Testis (tissue), 3 donors: ENCODE measurements around the gene PSD4. TPM values are rescaled to one million over a fixed set of nuclear protein-coding genes. Genes with fewer than 3 reads are reported as not detected.
A peak's percentile ranks its signal among the peaks of the same experiment; 100 is the strongest.

Experiments
- DNase-seq: peaks from one replicate; pipeline ENCODE4 v3.0.0-alpha.2; 2019
- H3K27ac ChIP-seq, 2 donors: fragments of 200-600 bp; sonication (generic); one replicate each; pipeline ENCODE4 v1.5.1; 2019
- H3K27me3 ChIP-seq: fragments of 200-600 bp; sonication (generic); one replicate; pipeline ENCODE4 v1.5.1; 2019
- H3K36me3 ChIP-seq: fragments of 200-600 bp; sonication (generic); one replicate; pipeline ENCODE4 v1.5.1; 2017; ENCODE audit warnings: low read depth; ENCODE audit errors: missing control alignments
- H3K4me1 ChIP-seq: fragments of 200-600 bp; sonication (generic); one replicate; pipeline ENCODE4 v1.5.1; 2019
- H3K4me3 ChIP-seq, 2 donors: fragments of 200-600 bp; sonication (generic); one replicate each; pipeline ENCODE4 v1.5.1; 2017 to 2019
- H3K9me3 ChIP-seq: fragments of 200-600 bp; sonication (generic); one replicate; pipeline ENCODE4 v1.5.1; 2017
- POLR2A ChIP-seq: fragments of 450-650 bp; IDR thresholded peaks from one replicate; pipeline ENCODE4 v1.6.1; 2017; ENCODE audit warnings: antibody characterized with exemption, mild to moderate bottlenecking, moderate library complexity
- WGBS, 2 donors: methylation state at CpG; one replicate each; pipeline ENCODE4 v1.1.5; 2018; 5-methylcytosine and 5-hydroxymethylcytosine counted together
- intact Hi-C: fragments of 100-400 bp; cut with DNase I; formaldehyde crosslinking; loops from one replicate; pipeline ENCODE4 v1.15.1; 2023; ENCODE audit warnings: low total_unique reads
- polyA plus RNA-seq: library from polyadenylated mRNA; stranded (reverse); fragments of 350-450 nt; fragmentation: Illumina TruSeq; extraction: RNeasy Lipid Tissue Mini Kit (QIAGEN cat#74804); gene quantifications from one replicate; pipeline ENCODE4 v1.2.3, GENCODE V29; 2014; ENCODE audit warnings: low read depth, low replicate concordance; ENCODE audit not compliant: insufficient read depth
- total RNA-seq, 2 donors: library from RNA; depleted of rRNA; stranded (reverse); fragments of >200 nt; gene quantifications; one replicate each; pipeline ENCODE4 v1.2.3, GENCODE V29; 2016
- TF ChIP-seq, protein P1 (sequence below), 3 experiments: fragments of 450-650 bp in 2 of 3; fragments of 200-600 bp in 1 of 3; sonication (generic) in 1 of 3; IDR thresholded peaks; one replicate each; pipeline ENCODE4 v1.5.1; 2016 to 2019; ENCODE audit warnings: antibody characterized with exemption in 3 of 3, mild to moderate bottlenecking in 2 of 3, moderate library complexity in 1 of 3

PSD4 gene
- total and polyA plus RNA-seq, 3 donors from 2014 or later, result 18.7 to 35.9 (median 22.8) TPM

- WGBS, 2 donors, result 48 to 67% methylated on average over 2 of the region's 2 CpGs
- H3K9me3 ChIP-seq, result no peaks in the 10 kb centered on the region
- no peaks in the 10 kb centered on the region for H3K36me3 ChIP-seq
- no peak for DNase-seq
- no peak overlapping the region for H3K4me3 ChIP-seq
- H3K4me1 ChIP-seq, result peaks cover 36% of the 10 kb centered on the region
- intact Hi-C loops, result no loop called here
- H3K27me3 ChIP-seq, result no peaks in the 10 kb centered on the region
- H3K27ac ChIP-seq, result no peak overlapping the region
- TF ChIP-seq, protein P1, sequence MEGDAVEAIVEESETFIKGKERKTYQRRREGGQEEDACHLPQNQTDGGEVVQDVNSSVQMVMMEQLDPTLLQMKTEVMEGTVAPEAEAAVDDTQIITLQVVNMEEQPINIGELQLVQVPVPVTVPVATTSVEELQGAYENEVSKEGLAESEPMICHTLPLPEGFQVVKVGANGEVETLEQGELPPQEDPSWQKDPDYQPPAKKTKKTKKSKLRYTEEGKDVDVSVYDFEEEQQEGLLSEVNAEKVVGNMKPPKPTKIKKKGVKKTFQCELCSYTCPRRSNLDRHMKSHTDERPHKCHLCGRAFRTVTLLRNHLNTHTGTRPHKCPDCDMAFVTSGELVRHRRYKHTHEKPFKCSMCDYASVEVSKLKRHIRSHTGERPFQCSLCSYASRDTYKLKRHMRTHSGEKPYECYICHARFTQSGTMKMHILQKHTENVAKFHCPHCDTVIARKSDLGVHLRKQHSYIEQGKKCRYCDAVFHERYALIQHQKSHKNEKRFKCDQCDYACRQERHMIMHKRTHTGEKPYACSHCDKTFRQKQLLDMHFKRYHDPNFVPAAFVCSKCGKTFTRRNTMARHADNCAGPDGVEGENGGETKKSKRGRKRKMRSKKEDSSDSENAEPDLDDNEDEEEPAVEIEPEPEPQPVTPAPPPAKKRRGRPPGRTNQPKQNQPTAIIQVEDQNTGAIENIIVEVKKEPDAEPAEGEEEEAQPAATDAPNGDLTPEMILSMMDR (IDR thresholded peaks at IDR 0.05), result no peak
- TF ChIP-seq POLR2A, result no peak
These were observed 9.9 kb downstream of the PSD4 start for GRCh38 chr2:113183703-113184102.

GRCh38 chr2:113184531-113185230, 10.9 kb downstream of the PSD4 start:
- no peaks in the 10 kb centered on the region for H3K27me3 ChIP-seq
- peaks cover 36% of the 10 kb centered on the region for H3K4me1 ChIP-seq
- no peaks in the 10 kb centered on the region for H3K9me3 ChIP-seq
- TF ChIP-seq, protein P1 (IDR thresholded peaks at IDR 0.05), result no peak
- 92 to 93% methylated on average over 5 to 8 of the region's 8 CpGs for whole genome bisulfite sequencing, 2 donors
- intact Hi-C loops, result no loop called here
- H3K36me3 ChIP-seq, result no peaks in the 10 kb centered on the region
- no peak overlapping the region for H3K4me3 ChIP-seq
- H3K27ac ChIP-seq, result no peak overlapping the region
- no peak for DNase-seq

DNA sequence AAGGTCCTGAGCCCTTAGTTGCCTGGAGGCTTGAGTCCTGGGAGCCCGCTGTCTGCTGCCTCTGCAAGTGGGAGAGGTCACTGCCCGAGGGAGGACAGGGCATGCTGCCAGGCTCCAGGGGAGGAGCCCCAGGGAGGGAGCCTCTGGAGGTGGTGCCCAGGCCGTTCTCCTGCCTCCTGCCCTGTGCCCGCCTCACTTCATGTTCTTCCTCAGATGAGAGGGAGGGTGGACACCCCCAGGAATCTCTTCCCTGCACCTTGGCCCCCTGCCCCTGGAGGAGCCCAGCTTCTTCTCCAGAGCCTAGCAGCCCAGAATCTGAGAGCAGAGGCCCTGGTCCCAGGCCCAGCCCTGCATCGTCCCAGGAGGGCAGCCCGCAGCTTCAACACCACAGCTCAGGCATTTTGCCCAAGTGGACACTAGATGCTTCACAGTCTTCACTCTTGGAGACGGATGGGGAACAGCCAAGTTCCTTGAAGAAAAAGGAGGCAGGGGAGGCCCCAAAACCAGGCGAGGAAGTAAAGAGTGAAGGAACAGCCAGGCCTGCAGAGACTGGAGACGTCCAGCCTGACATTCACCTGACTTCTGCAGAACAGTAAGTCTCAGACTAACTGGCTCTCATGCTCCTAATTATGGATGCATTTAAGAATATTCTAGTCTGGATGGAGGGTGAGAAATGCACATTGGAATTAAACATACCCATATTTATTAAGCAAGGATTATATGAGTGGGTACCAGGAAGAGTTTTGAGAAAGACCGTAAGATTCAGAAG, 12.1 kb downstream of the PSD4 start:
- Histone ChIP-seq H3K27ac (peak overlapping the region in 1 of 2 donors; percentile 6), H3K4me3 (no peak overlapping the region), H3K4me1 (peaks cover 29% of the 10 kb centered on the region), H3K27me3 (no peaks in the 10 kb centered on the region), H3K36me3 (no peaks in the 10 kb centered on the region), H3K9me3 (no peaks in the 10 kb centered on the region)
- intact Hi-C loops, result no loop called here
- peak; percentile 91 for DNase-seq
- TF ChIP-seq, protein P1 (IDR thresholded peaks at IDR 0.05), result no peak
- no peak for TF ChIP-seq POLR2A
- 36 to 59% methylated on average over 10 of the region's 10 CpGs for WGBS, 2 donors

- H3K27me3 ChIP-seq, result no peaks in the 10 kb centered on the region
- no peak for DNase-seq
- TF ChIP-seq, protein P1 (IDR thresholded peaks at IDR 0.05), result no peak
- TF ChIP-seq POLR2A, result no peak
- no peak overlapping the region for H3K27ac ChIP-seq
- WGBS, 2 donors, result 61 to 71% methylated on average over 5 of the region's 5 CpGs
- no peaks in the 10 kb centered on the region for H3K9me3 ChIP-seq
- H3K4me1 ChIP-seq, result peaks cover 24% of the 10 kb centered on the region
- intact Hi-C loops, result no loop called here
- no peak overlapping the region for H3K4me3 ChIP-seq
- no peaks in the 10 kb centered on the region for H3K36me3 ChIP-seq
These were observed 12.6 kb downstream of the PSD4 start for GRCh38 chr2:113186433-113186796.
